OCI-LY7 (cell line): ENCODE measurements around the gene PLXDC2. TPM values are rescaled to one million over a fixed set of nuclear protein-coding genes. Genes with fewer than 3 reads are reported as not detected.

Experiments
- BruUV-seq: library from RNA; stranded (reverse); fragments of 400-500 nt; replicated peaks from 2 replicates; lab custom pipeline; 2021; lab: Mats Ljungman, UMichigan
- CTCF ChIA-PET: fragments of 300-600 bp; sonication (Branson Sonifier 250); formaldehyde crosslinking; loops from one replicate; lab custom pipeline; 2022; ENCODE audit warnings: antibody characterized with exemption; ENCODE audit not compliant: unreplicated experiment; lab: Charles Lee
- POLR2A ChIA-PET: fragments of 300-600 bp; sonication (Branson Sonifier 250); formaldehyde crosslinking; loops from one replicate; lab custom pipeline; 2022; ENCODE audit warnings: antibody characterized with exemption; lab: Charles Lee
- DNase-seq: peaks from one replicate; pipeline ENCODE4 v3.0.0-alpha.2; 2015; ENCODE audit warnings: low spot score
- H2AFZ ChIP-seq: fragments of 200-600 bp; sonication (generic), shearing (Covaris generic); 2 replicates; pipeline ENCODE4 v1.6.1; 2014; ENCODE audit warnings: mild to moderate bottlenecking, antibody characterized with exemption, low read length, moderate library complexity
- H3K27ac ChIP-seq: fragments of 200-600 bp; sonication (generic); 2 replicates; pipeline ENCODE4 v1.5.1; 2014; ENCODE audit warnings: mixed run types, low read depth, mild to moderate bottlenecking, moderate library complexity, low read length, inconsistent platforms; ENCODE audit not compliant: poor library complexity, severe bottlenecking
- H3K36me3 ChIP-seq: fragments of 200-600 bp; sonication (generic); 2 replicates; pipeline ENCODE4 v1.6.1; 2014; ENCODE audit warnings: mild to moderate bottlenecking, antibody characterized with exemption, low read length, moderate library complexity, mixed read lengths; ENCODE audit not compliant: insufficient read depth
- H3K4me1 ChIP-seq: fragments of 200-600 bp; sonication (generic); 2 replicates; pipeline ENCODE4 v1.5.1; 2014; ENCODE audit warnings: mild to moderate bottlenecking, low read length; ENCODE audit not compliant: insufficient read depth, poor library complexity, severe bottlenecking
- H3K4me2 ChIP-seq: fragments of 200-600 bp; sonication (generic); 2 replicates; pipeline ENCODE4 v1.6.1; 2014; ENCODE audit warnings: mild to moderate bottlenecking, low read length
- H3K4me3 ChIP-seq: fragments of 200-600 bp; sonication (generic); 2 replicates; pipeline ENCODE4 v1.5.1; 2014; ENCODE audit warnings: mild to moderate bottlenecking, low read depth, low read length; ENCODE audit not compliant: poor library complexity, severe bottlenecking
- H3K79me2 ChIP-seq: fragments of 200-600 bp; sonication (generic); 2 replicates; pipeline ENCODE4 v1.6.1; 2016; ENCODE audit warnings: low read depth, mild to moderate bottlenecking, low read length, moderate library complexity, mixed read lengths; ENCODE audit not compliant: insufficient read depth
- H3K9me2 ChIP-seq: fragments of 200-600 bp; sonication (generic); 2 replicates; pipeline ENCODE4 v1.6.1; 2016; ENCODE audit warnings: mild to moderate bottlenecking, low read length, mixed read lengths; ENCODE audit not compliant: insufficient read depth
- H3K9me3 ChIP-seq: fragments of 200-600 bp; sonication (generic); 2 replicates; pipeline ENCODE4 v1.6.1; 2014; ENCODE audit warnings: mild to moderate bottlenecking, mixed run types, low read length, mixed read lengths
- H4K20me1 ChIP-seq: fragments of 200-600 bp; sonication (generic); 2 replicates; pipeline ENCODE4 v1.6.1; 2014; ENCODE audit warnings: mild to moderate bottlenecking, antibody characterized with exemption, low read length, moderate library complexity, mixed read lengths; ENCODE audit not compliant: insufficient read depth
- EZH2phosphoT487 ChIP-seq: fragments of 200-600 bp; sonication (generic); IDR thresholded peaks from 2 replicates; pipeline ENCODE4 v1.6.1; 2018; ENCODE audit warnings: low read depth, borderline replicate concordance, mild to moderate bottlenecking, mixed run types, antibody characterized with exemption, low read length, moderate library complexity, mixed read lengths
- intact Hi-C: fragments of 100-400 bp; cut with micrococcal nuclease; formaldehyde crosslinking; loops from one replicate; pipeline ENCODE4 v1.10.0; 2022; ENCODE audit not compliant: unreplicated experiment
- total RNA-seq, 2 experiments: library from RNA; depleted of rRNA in 1 of 2; stranded (reverse); fragments of >200 nt in 1 of 2; shearing (Covaris generic) in 1 of 2; gene quantifications; 2 replicates each; pipeline ENCODE4 v1.2.3, GENCODE V29; 2014 to 2022
- TF ChIP-seq, protein P1 (sequence below): fragments of 200-600 bp; sonication (generic); conservative IDR thresholded peaks from 2 replicates; pipeline ENCODE4 v1.5.1; 2014; ENCODE audit warnings: mild to moderate bottlenecking, antibody characterized with exemption, low read length, moderate library complexity, mixed read lengths

The PLXDC2 gene
- total RNA-seq, 2 experiments from 2014 or later = not detected

DNA sequence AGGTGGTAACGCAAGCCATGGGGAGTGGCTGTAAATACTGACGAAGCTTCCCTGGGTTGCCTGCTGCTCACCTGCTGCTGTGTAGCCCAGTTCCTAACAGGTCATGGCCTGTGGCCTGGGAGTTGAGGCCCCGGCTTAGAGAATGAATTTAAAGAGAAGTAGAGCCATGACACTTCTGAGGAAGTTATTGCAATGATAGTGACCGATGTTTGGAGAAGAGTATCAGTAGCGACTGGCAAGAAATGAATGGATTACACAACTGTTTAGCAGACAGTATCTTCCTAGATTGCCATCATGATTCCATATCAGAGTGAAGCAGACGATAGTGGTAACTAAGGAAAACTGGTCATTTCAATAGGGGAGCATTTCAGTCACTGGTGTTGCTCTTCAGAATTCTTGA, 249.6 kb downstream of the PLXDC2 start:
- H3K4me1 ChIP-seq = no peaks in the 10 kb centered on the region
- no peaks in the 10 kb centered on the region for H3K36me3 ChIP-seq
- TF ChIP-seq EZH2phosphoT487 = no peak
- TF ChIP-seq, protein P1, sequence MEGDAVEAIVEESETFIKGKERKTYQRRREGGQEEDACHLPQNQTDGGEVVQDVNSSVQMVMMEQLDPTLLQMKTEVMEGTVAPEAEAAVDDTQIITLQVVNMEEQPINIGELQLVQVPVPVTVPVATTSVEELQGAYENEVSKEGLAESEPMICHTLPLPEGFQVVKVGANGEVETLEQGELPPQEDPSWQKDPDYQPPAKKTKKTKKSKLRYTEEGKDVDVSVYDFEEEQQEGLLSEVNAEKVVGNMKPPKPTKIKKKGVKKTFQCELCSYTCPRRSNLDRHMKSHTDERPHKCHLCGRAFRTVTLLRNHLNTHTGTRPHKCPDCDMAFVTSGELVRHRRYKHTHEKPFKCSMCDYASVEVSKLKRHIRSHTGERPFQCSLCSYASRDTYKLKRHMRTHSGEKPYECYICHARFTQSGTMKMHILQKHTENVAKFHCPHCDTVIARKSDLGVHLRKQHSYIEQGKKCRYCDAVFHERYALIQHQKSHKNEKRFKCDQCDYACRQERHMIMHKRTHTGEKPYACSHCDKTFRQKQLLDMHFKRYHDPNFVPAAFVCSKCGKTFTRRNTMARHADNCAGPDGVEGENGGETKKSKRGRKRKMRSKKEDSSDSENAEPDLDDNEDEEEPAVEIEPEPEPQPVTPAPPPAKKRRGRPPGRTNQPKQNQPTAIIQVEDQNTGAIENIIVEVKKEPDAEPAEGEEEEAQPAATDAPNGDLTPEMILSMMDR = no peak
- CTCF ChIA-PET = no interaction called here
- no peaks in the 10 kb centered on the region for H3K9me2 ChIP-seq
- H2AFZ ChIP-seq = no peak overlapping the region
- no peak overlapping the region for H3K4me2 ChIP-seq
- no peak overlapping the region for H3K27ac ChIP-seq
- no peaks in the 10 kb centered on the region for H4K20me1 ChIP-seq
- intact Hi-C loops = no loop called here
- POLR2A ChIA-PET = interaction anchor here (0.8 kb wide), 1 partner anchor 62 kb away, joined by 4 read pairs; no protein-coding TSS in a partner anchor
- no peak for DNase-seq
- no peaks in the 10 kb centered on the region for H3K9me3 ChIP-seq
- H3K4me3 ChIP-seq = no peak overlapping the region
- no TSS peak for BruUV-seq
- no peaks in the 10 kb centered on the region for H3K79me2 ChIP-seq

DNA sequence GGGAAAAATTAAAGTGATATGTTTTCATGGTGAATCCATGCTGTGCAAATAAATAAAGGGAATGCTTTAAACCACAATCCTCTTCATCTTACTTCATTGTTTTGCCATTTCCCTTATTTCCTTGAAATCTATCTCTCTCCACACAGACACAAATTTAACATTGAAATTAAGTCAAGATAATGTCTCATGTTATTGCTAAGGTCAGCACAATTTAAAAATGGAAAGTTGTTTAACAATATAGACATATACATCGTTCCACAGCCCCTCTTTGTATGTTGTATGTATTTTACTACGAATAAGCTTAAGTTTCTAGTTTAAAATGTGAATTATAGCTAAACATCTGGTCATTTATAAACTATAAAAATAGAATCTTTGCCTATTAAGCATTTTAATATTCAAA, 256.9 kb downstream of the PLXDC2 start:
- TF ChIP-seq, protein P1 = no peak
- no peak for TF ChIP-seq EZH2phosphoT487
- CTCF ChIA-PET = no interaction called here
- Histone ChIP-seq H3K4me2 (no peak overlapping the region), H3K79me2 (no peaks in the 10 kb centered on the region), H3K4me1 (no peaks in the 10 kb centered on the region), H4K20me1 (no peaks in the 10 kb centered on the region), H3K36me3 (no peaks in the 10 kb centered on the region), H3K27ac (no peak overlapping the region), H3K9me3 (no peaks in the 10 kb centered on the region), H3K9me2 (no peaks in the 10 kb centered on the region), H2AFZ (no peak overlapping the region), H3K4me3 (no peak overlapping the region)
- intact Hi-C loops = no loop called here
- BruUV-seq = no TSS peak
- no peak for DNase-seq
- POLR2A ChIA-PET = no interaction called here

DNA sequence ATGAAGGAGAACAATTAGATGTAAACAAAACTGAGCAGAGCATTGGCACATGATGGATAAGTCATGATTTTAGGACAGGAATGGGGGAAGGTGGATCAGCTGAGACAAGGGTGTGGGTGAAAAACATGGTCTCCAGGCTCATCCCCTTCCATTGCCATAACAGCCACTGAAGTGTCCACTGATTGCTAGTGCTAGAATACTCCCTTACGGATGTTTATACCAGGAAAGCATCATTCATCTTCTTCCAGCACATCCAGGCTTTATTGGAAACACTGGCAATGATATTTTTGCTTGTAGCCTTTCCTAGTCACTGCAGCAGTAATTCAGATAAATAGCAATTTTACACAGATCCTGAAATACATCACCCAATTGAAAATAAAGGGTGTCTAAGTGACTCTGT, 259.5 kb downstream of the PLXDC2 start:
- no peak for DNase-seq
- ChIA-PET CTCF (no interaction called here), POLR2A (no interaction called here)
- no peak overlapping the region for H3K4me3 ChIP-seq
- H3K36me3 ChIP-seq = no peaks in the 10 kb centered on the region
- TF ChIP-seq, protein P1 = no peak
- no peak for TF ChIP-seq EZH2phosphoT487
- no peaks in the 10 kb centered on the region for H3K9me2 ChIP-seq
- BruUV-seq = no TSS peak
- no peaks in the 10 kb centered on the region for H4K20me1 ChIP-seq
- H3K9me3 ChIP-seq = no peaks in the 10 kb centered on the region
- no peak overlapping the region for H3K27ac ChIP-seq
- H3K4me1 ChIP-seq = no peaks in the 10 kb centered on the region
- H3K79me2 ChIP-seq = no peaks in the 10 kb centered on the region
- intact Hi-C loops = no loop called here
- H2AFZ ChIP-seq = no peak overlapping the region
- H3K4me2 ChIP-seq = no peak overlapping the region
